Esophagus muscularis mucosa (tissue), 3 donors: ENCODE data around the gene CRX.

Experiments used
- EP300 ChIP-seq: sonication (generic); formaldehyde crosslinking; IDR thresholded peaks from one replicate; pipeline ENCODE4 v1.6.1; 2017; ENCODE audit warnings: antibody characterized with exemption
- POLR2AphosphoS5 ChIP-seq, 2 donors: sonication (generic); formaldehyde crosslinking; IDR thresholded peaks; one replicate each; pipeline ENCODE4 v1.6.1; 2017; ENCODE audit warnings: antibody characterized with exemption in 2 of 2

- TF ChIP-seq POLR2AphosphoS5 (IDR thresholded peaks at IDR 0.05) (no peak), EP300 (no peak)
Measured at GRCh38 chr19:47886010-47886559, 64.3 kb downstream of the CRX start, which contains the start of gene SULT2A1.
